Fibroblast of pulmonary artery (primary cell): ENCODE measurements around the gene UGT2B7.

ENCODE experiments used
- DNase-seq: peaks from one replicate; pipeline ENCODE4 v3.0.0-alpha.2; 2010; ENCODE audit warnings: low read depth
- H3K4me3 ChIP-seq: replicated peaks from 2 replicates; pipeline ENCODE4 v1.5.1; 2011; ENCODE audit warnings: low read depth, mild to moderate bottlenecking, control low read depth, low read length, moderate library complexity
- TF ChIP-seq, protein P1 (sequence below): IDR thresholded peaks from 2 replicates; pipeline ENCODE4 v1.5.1; 2011; ENCODE audit warnings: mild to moderate bottlenecking, control low read depth, low read length, inconsistent platforms; ENCODE audit errors: missing control alignments

Gene UGT2B7

DNA sequence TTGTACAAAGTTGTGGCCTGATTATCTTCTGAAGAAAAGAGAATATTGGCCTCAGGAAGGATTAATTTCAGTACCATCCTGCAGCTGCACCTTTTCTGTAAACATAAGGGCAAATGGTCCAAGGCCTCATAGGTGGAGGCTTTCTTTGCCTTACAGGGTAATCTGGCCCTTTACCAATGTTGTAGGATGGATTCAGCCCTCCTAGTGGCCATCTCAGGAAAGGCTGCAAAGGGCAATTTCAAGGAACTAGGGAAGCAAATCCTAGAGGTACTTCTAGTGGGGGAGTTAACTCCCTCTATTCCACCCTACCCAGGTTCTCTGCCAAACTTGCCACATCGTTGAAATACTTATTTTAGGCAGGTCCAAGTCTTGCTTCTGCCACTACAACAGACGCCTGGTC lies 60.6 kb downstream of the UGT2B7 start:
- TF ChIP-seq, protein P1, sequence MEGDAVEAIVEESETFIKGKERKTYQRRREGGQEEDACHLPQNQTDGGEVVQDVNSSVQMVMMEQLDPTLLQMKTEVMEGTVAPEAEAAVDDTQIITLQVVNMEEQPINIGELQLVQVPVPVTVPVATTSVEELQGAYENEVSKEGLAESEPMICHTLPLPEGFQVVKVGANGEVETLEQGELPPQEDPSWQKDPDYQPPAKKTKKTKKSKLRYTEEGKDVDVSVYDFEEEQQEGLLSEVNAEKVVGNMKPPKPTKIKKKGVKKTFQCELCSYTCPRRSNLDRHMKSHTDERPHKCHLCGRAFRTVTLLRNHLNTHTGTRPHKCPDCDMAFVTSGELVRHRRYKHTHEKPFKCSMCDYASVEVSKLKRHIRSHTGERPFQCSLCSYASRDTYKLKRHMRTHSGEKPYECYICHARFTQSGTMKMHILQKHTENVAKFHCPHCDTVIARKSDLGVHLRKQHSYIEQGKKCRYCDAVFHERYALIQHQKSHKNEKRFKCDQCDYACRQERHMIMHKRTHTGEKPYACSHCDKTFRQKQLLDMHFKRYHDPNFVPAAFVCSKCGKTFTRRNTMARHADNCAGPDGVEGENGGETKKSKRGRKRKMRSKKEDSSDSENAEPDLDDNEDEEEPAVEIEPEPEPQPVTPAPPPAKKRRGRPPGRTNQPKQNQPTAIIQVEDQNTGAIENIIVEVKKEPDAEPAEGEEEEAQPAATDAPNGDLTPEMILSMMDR, result peak; percentile 47
- peak; percentile 6 for DNase-seq
- no peak overlapping the region for H3K4me3 ChIP-seq
